SK-N-SH treated with all-trans-retinoic acid at 6 μM for 48 hours (cell line): ENCODE measurements around the gene MINDY4.

ENCODE experiments used
- ARNTL ChIP-seq: fragments of 450-650 bp; formaldehyde crosslinking; IDR thresholded peaks from 2 replicates; pipeline ENCODE4 v1.5.0; 2020; ENCODE audit warnings: low read depth, mild to moderate bottlenecking, moderate library complexity, borderline replicate concordance
- ISL1 ChIP-seq: fragments of 250-450 bp; sonication (Bioruptor Pico); IDR thresholded peaks from 2 replicates; pipeline ENCODE4 v2.1.2; 2022; ENCODE audit warnings: mild to moderate bottlenecking, moderate library complexity
- ZNF8 ChIP-seq: fragments of 450-650 bp; formaldehyde crosslinking; IDR thresholded peaks from 2 replicates; pipeline ENCODE4 v1.5.0; 2020; ENCODE audit warnings: mild to moderate bottlenecking, moderate library complexity

GRCh38 chr7:30795161-30795948 lies 24.1 kb downstream of the MINDY4 start:
- TF ChIP-seq ZNF8 (no peak), ARNTL (no peak), ISL1 (CRISPR knock-in tag) (no peak)
